GM18861 (cell line): ENCODE measurements around the gene RTN4RL1.
A peak's percentile ranks its signal among the peaks of the same experiment; 100 is the strongest.

Experiments
- ATAC-seq: cut with Tn5 transposase; IDR thresholded peaks from one replicate; pipeline ENCODE4 v1.9.1; 2021; ENCODE audit not compliant: unreplicated experiment

RTN4RL1 gene

GRCh38 chr17:2048805-2049204, 23.7 kb upstream of the RTN4RL1 start:
- no peak for ATAC-seq

DNA sequence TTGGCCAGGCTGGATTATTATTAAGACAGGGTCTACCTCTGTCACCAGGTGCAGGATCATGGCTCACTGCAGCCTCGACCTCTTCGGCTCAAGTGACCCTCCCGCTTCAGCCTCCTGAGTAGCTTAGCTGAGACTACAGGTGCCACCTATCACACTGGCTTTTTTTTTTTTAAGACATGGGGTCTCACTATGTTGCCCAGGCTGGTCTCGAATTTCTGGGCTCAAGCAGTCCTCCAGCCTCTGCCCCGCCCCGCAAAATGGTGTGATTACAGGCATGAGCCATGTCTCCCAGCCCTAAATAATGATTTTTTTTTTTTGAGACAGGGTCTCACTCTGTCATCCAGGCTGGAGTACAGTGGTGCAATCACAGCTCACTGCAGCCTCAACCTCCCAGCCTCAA, 22.5 kb upstream of the RTN4RL1 start:
- ATAC-seq: no peak

DNA sequence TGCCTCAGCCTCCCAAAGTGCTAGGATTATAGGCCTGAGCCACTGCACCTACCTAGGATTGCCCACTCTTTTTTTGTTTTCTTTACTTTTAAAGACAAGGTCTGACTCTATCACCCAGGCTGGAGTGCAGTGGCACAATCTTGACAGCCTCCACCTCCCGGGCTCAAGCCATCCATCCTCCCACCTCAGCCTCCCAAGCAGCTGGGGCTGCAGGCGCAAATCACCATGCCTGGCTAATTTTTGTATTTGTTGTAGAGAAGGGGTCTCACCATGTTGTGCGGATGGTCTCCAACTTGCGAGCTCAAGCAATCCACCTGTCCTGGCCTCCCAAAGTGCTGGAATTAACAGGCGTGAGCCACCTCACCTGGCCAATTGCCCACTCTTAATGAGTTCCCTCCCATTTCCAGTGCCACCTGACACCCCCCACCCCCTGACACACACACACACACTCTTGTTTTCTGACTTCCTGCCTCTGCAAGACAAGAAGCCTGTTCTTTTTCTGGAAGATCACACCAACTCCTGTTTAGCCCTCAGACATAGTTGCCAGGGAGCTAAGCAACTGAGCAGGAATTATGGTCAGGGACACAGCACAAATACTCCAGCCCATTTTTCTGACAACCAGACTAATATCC, 19.2 kb upstream of the RTN4RL1 start:
- ATAC-seq: no peak

- no peak for ATAC-seq
Observed at GRCh38 chr17:2043785-2044184, 18.7 kb upstream of the RTN4RL1 start.

DNA sequence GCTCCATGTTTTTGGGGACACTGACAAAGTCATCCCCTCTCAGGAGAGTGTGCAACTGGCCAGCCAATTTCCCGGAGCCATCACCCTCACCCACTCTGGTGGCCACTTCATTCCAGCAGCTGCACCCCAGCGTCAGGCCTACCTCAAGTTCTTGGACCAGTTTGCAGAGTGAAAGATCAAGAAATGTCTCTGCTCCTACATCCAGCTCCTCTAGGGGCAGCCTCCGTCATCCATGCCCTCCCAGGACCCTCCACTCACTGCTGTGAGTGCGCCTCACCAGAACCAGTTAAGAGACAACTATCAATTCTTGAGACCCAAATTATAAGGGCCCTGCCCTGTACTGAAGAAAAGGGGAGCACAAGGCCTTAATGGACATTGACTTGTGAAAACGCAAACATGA, 17.8 kb upstream of the RTN4RL1 start:
- ATAC-seq: no peak

GRCh38 chr17:2042390-2042847, 17.3 kb upstream of the RTN4RL1 start:
- no peak for ATAC-seq

DNA sequence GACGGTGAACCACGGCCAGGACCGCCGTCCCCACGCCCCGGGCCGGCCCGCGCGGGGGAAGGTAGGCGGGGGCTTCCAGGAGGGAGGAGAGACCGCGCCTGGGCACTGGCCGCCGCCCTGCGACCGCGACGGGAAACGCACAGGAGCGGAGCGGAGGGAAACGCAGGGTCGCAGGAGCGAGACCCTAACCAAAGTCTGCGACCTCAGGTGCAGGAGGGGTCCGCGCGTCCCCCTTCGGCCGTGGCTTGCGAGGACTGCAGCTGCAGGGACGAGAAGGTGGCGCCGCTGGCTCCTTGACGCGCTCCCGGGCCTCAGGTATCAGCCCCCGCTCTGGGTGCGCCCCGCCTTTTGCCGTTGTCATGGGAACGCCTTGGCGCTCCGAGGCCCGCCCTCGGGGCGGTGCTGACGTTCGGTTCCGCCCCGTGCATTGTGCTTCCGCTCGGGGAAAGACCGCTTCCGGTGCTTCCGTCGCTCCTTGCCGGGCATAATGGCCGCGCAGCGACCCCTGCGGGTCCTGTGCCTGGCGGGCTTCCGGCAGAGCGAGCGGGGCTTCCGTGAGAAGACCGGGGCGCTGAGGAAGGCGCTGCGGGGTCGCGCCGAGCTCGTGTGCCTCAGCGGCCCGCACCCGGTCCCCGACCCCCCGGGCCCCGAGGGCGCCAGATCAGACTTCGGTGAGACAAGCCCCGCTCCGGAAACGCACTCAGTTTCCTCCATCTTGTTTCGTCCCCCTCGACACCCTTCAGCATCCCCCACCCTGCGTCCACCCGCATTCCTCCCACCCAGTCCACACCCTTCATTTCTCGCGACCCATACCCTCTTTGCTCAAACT, 16.6 kb upstream of the RTN4RL1 start, which contains the start of gene OVCA2:
OVCA2 (plus strand) TSS at position 462 of the 829 bp plus-strand sequence; CDS start at position 488, 26 bp downstream.
- ATAC-seq: peak; percentile 84

- ATAC-seq: no peak
Observed at GRCh38 chr17:2040942-2041560, 15.9 kb upstream of the RTN4RL1 start.

GRCh38 chr17:2040219-2040827, 15.2 kb upstream of the RTN4RL1 start:
- ATAC-seq: no peak

DNA sequence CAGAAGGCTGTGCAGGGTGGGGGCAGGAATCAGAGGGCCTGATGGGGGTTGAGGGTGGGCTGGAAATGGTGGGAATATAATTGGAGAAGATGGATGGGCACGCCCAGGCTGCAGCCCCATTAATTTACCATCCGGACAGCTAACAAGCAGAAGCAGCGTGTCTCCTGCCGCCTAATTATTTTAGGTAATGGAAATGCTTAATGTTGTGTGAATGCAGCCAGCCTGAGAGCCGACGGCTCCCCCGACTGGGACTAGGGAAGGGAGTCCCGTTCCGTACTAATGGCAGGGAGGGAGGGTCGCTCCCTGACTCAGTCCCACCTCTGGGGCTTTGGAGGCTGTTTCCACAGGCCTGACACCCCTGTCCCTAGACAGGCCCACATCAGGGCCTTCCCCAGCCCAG, 12.0 kb upstream of the RTN4RL1 start:
- ATAC-seq: no peak

DNA sequence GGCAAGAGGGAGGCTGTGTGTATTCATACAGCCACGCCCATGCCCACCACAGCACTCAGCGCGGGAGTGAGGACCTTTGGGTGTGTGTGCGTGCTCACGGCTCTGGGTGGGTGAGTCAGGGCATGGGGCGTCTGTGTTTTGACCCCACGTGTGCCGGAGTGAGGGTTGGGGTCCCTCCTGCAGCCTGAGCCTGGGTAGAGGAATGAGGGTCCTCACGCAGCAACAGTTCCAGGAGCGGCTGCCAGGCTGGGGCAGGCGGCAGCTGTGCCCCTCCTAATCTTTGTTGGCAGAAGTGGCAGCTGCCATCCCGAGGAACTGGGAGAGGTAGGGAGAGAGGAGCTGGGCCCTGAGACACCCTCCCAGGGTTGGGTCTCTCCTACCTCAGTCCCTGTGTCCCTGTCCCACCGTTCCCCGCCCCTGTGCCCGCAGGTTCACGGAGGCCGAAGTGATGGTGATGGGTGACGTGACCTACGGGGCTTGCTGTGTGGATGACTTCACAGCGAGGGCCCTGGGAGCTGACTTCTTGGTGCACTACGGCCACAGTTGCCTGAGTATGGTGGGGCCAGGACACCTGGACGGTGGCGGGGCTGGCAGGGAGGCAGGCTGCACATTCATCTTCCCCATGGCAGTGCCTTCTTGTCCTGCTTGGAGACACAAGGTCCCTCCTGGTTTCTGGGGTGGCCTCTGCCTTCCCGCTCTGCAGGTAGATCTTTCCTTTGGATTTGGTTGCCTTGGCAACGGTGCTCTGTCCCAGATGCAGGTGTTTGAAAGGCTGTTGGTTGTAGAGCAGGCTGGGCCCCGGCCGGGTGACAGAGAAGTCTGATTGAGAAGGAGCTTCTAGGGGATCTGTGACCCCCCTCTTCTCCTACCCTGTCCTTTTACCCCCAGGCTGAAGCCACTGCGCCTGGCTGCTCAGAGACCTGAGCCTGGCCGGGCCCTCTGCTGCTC, 10.7 kb upstream of the RTN4RL1 start:
- ATAC-seq: no peak

DNA sequence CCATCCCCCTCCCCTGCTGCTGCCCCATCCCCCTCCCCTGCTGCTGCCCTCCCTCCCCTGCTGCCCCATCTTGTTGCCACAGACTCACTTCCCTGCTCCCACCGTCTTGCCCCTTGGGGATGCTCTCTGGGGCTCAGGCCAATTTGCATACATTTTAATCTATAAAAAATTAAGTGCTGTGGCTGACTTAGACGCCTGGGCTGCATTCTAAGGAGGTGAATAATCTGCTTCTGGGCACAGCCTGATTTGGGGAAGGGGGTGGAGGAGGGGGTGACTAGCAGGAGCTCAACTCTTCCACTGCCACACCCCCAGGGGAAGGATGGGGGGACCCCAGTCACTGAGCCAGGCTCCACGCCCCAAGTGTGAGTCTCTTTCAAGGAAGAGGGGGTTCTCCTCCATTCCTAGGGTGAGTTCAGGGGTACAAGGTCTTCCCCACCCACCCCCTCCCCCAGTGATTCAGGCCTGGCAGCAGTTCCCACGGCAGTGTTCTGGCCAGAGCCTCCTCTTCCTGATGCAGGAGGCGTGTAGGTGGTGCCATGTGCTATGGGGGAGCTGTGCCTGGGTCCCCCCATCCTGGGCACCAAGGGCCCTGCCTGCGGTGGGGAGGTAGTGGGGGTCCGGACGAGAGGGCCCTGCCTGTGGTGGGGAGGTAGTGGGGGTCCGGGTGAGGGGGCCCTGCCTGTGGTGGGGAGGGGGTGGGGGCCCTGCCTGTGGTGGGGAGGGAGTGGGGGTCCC, 9.8 kb upstream of the RTN4RL1 start:
- ATAC-seq: no peak

GRCh38 chr17:2034157-2034556, 9.0 kb upstream of the RTN4RL1 start:
- no peak for ATAC-seq

DNA sequence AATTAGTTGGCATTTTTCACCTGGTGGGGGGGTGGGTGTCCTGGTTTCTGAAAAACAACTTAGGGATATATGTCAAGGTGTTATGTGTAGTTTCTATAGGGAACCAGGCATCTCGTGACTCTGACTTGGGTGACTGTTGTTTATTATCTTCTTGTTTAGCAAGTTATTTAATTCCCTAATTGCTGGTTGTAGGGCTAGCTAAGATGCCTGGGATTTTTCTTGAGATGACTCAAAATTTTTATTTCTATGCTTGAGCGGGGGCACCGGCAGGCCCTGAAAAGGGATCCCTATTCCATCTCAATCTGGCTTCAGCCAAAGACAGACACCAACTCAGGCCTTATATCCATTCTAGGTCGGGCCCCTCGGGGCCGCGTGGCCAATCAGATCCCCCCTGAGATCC, 8.0 kb upstream of the RTN4RL1 start:
- ATAC-seq: no peak

DNA sequence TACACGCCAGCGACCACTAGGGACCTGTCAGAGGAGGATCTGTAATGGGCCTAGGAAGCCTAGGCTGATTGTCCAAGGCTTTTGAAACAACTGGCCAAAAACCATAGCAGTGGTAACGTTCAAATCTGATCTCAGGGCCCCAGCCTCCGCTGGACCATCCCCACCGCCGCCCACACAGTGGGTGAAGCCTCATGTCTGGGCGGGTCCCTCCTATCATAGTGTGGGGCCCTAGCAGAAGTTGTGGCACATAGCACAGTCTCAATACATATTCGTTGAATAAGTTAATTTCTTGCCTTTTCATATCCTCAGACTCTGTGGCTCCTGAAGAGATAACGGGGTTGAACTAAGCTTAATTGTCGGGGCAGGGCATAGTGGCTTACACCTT, 5.6 kb upstream of the RTN4RL1 start:
- peak; percentile 68 for ATAC-seq

DNA sequence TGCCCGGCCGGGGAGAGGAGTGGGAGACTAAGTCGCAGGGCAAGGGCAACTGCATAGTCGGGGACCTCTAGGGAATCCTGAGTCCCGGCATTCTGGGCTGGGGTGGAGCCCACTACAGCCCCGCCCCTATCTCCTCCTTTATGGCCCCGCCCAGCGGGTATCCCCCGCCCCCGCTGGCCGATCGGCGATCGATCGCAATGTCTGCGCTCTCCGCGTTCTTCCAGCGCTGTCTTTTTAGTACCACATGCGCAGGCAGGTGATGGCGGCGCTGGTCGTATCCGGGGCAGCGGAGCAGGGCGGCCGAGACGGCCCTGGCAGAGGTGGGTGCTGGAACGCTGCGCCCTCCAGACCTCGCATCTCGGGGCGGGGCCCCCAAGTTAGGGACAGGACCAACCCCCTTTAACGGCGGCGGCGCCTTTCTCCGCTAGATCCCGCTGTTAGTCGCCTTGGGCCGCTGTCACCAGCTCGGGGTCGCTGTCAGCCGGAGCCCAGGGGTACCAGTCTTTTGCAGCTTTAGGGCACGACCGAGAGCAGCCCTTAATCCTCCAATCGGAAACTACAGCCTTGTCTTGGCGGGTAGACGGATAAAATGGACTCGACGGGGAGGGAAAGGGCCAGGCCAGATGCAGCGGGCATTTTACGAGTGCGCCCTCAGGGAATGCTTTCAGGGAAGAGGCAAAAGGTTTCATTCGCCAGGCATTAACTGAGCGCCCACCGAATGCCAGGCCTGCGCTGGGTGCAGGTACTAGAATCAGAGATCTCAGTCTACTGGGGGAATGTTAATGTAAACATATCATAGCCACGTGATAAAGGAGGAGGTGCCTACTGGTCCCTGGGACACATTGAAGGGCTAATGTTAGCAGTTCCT, 5.0 kb upstream of the RTN4RL1 start, which contains the start of gene DPH1:
DPH1 (plus strand) TSS at position 243 of the 868 bp plus-strand sequence; CDS start at position 260, 17 bp downstream.
- ATAC-seq: no peak

GRCh38 chr17:2028737-2029136, 3.6 kb upstream of the RTN4RL1 start:
- ATAC-seq: no peak

DNA sequence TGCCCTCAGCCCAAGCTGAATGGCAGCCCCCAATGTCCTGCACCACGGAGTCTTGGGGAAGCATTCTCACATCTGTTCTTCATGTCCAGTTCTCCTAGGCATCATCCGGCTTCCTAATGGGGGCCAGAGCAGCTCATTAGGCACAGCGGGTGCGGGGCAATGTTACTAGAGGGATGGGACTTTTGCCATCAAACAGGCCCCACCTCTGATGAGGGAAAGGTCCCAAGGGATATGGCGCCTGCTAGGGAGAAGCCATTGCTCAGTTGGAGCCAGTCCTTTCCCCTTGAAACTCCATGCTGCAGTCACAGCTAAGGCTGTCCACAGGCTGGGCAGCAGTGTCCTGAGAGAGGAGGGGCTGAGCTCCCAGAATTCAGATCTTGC, 3.1 kb upstream of the RTN4RL1 start:
- no peak for ATAC-seq
